ENCODE measurements around the gene BRIP1. TPM values are rescaled to one million over a fixed set of nuclear protein-coding genes. Genes with fewer than 3 reads are reported as not detected.
"Not testable (repeated sequence)": the region's sequence is repeated elsewhere in the genome, so short reads cannot be mapped to it uniquely, and the experiment has no call there.

BRIP1 gene
- total RNA-seq, 2 donors from 2014 or later = 19.0 to 21.7 TPM

GRCh38 chr17:61699694-61700093 lies 163.6 kb downstream of the BRIP1 start:
- no peak overlapping the region for H3K4me3 Mint-ChIP-seq
- no peak for ATAC-seq (replicated peaks)
- H3K27me3 Mint-ChIP-seq = no peaks in the 10 kb centered on the region
- peaks cover 20% of the 10 kb centered on the region for H3K9me3 Mint-ChIP-seq
- H3K36me3 Mint-ChIP-seq (ENCODE audit: low read depth) = no peaks in the 10 kb centered on the region
- H3K4me1 Mint-ChIP-seq = no peaks in the 10 kb centered on the region
- no peak overlapping the region for H3K27ac Mint-ChIP-seq

GRCh38 chr17:61699032-61699431 lies 164.3 kb downstream of the BRIP1 start:
- Mint-ChIP-seq H3K27me3 (no peaks in the 10 kb centered on the region), H3K27ac (no peak overlapping the region), H3K4me3 (no peak overlapping the region), H3K9me3 (peaks cover 20% of the 10 kb centered on the region), H3K4me1 (no peaks in the 10 kb centered on the region), H3K36me3 (ENCODE audit: low read depth) (no peaks in the 10 kb centered on the region)
- ATAC-seq (replicated peaks) = no peak

DNA sequence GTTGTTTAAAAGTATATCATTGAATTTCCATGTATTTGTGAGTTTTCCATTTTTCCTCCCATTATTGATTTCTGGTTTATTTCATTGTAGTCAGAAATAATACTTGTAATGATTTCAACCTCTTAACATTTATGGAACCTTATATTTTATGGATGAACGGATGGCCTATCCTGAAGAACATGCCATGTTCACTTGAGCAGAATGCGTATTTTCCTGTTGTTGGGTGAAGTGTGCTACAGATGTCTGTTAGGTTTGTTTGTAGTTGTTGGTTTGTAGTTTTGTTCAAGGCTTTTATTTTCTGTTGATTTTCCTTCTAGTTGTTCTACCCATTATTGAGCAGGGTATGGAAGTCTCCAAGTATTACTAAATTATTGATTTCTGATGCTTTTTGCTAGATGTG lies 165.1 kb downstream of the BRIP1 start:
- no peaks in the 10 kb centered on the region for H3K36me3 Mint-ChIP-seq (ENCODE audit: low read depth)

GRCh38 chr17:61695779-61696337 lies 167.5 kb downstream of the BRIP1 start:
- no peak for ATAC-seq (replicated peaks)
- no peak overlapping the region for H3K4me3 Mint-ChIP-seq
- no peaks in the 10 kb centered on the region for H3K27me3 Mint-ChIP-seq
- peaks cover 10% of the 10 kb centered on the region for H3K9me3 Mint-ChIP-seq
- no peaks in the 10 kb centered on the region for H3K36me3 Mint-ChIP-seq (ENCODE audit: low read depth)
- H3K27ac Mint-ChIP-seq = no peak overlapping the region
- H3K4me1 Mint-ChIP-seq = no peaks in the 10 kb centered on the region

More for the DNA sequence above, 165.1 kb downstream of the BRIP1 start:
- H3K27ac Mint-ChIP-seq = no peak overlapping the region
- no peaks in the 10 kb centered on the region for H3K4me1 Mint-ChIP-seq
- H3K4me3 Mint-ChIP-seq = no peak overlapping the region
- no peak for ATAC-seq (replicated peaks)
- H3K27me3 Mint-ChIP-seq = no peaks in the 10 kb centered on the region
- H3K9me3 Mint-ChIP-seq = peaks cover 20% of the 10 kb centered on the region

GRCh38 chr17:61694095-61694494 lies 169.2 kb downstream of the BRIP1 start:
- Mint-ChIP-seq H3K4me1 (no peaks in the 10 kb centered on the region), H3K27me3 (no peaks in the 10 kb centered on the region), H3K9me3 (peaks cover 3% of the 10 kb centered on the region), H3K27ac (no peak overlapping the region), H3K36me3 (ENCODE audit: low read depth) (peaks cover 3% of the 10 kb centered on the region), H3K4me3 (no peak overlapping the region)
- no peak for ATAC-seq (replicated peaks)

DNA sequence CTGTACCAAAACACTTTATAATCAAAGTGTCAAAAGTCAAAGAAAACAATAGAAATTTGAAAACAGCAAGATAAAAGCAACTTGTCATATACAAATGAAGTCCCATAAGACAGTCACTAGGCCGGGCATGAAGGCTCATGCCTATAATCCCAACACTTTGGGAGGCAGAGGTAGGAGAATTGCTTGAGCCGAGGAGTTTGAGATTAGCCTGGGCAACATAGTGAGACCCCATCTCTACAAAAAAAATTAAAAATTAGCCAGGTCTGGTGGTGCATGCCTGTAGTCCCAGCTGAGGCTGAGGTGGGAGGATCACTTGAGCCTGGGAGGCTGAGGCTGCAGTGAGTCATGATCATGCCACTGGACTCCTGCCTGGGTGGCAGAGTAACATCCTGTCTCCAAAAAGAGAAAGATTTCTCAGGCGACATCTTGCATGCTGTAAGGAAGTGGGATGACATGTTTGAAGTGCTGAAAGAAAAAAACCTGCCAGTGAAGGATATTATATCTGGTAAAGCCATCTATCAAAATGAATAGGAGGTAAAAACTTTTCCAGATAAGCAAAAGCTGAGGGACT lies 173.6 kb downstream of the BRIP1 start:
- no peak for ATAC-seq (replicated peaks)
- Mint-ChIP-seq H3K27ac (no peak overlapping the region), H3K4me1 (no peaks in the 10 kb centered on the region), H3K9me3 (no peaks in the 10 kb centered on the region), H3K27me3 (no peaks in the 10 kb centered on the region), H3K4me3 (no peak overlapping the region), H3K36me3 (ENCODE audit: low read depth) (peaks cover 16% of the 10 kb centered on the region)

DNA sequence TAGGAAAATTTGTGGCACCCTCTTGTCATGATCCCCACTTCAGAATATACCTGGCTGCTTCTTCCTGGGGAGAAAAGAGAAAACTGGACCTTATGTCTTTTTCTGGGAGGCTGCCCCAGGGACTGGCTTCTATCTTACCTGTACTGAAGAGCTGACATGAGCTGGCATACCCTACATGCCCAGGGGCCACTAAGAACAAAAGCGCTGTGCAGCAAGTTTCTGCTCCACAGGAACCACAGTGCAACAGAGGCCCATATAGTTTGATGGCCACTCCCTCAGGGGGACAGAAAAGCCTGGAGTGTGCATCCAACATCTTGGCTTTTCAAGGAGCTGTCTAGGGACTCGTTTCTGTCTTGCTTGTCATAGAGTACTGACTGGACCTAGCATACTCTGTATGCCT lies 175.6 kb downstream of the BRIP1 start:
- Mint-ChIP-seq H3K4me3 (no peak overlapping the region), H3K36me3 (ENCODE audit: low read depth) (peaks cover 16% of the 10 kb centered on the region), H3K9me3 (no peaks in the 10 kb centered on the region), H3K4me1 (no peaks in the 10 kb centered on the region), H3K27me3 (no peaks in the 10 kb centered on the region), H3K27ac (no peak overlapping the region)
- no peak for ATAC-seq (replicated peaks)

GRCh38 chr17:61686113-61686512 lies 177.2 kb downstream of the BRIP1 start:
- no peak for ATAC-seq (replicated peaks)
- Mint-ChIP-seq H3K4me3 (no peak overlapping the region), H3K9me3 (no peaks in the 10 kb centered on the region), H3K27me3 (no peaks in the 10 kb centered on the region), H3K4me1 (no peaks in the 10 kb centered on the region), H3K27ac (no peak overlapping the region), H3K36me3 (ENCODE audit: low read depth) (peaks cover 16% of the 10 kb centered on the region)

DNA sequence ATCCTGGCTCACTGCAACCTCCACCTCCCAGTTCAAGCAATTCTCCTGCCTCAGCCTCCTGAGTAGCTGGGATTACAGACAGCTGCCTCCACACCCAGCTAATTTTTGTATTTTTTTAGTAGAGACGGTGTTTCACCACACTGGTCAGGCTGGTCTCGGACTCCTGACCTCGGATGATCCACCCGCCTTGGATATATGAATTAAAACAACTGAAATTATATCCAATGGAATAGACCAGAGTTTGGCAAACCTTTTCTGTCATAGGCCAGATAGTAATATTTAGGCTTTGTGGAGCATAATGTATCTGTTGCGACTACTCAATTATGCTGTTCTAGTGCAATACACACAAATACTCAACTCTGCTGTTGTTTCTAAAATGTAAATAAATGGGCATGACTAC lies 178.5 kb downstream of the BRIP1 start:
- H3K9me3 Mint-ChIP-seq = no peaks in the 10 kb centered on the region
- no peak for ATAC-seq (replicated peaks)
- no peak overlapping the region for H3K4me3 Mint-ChIP-seq

DNA sequence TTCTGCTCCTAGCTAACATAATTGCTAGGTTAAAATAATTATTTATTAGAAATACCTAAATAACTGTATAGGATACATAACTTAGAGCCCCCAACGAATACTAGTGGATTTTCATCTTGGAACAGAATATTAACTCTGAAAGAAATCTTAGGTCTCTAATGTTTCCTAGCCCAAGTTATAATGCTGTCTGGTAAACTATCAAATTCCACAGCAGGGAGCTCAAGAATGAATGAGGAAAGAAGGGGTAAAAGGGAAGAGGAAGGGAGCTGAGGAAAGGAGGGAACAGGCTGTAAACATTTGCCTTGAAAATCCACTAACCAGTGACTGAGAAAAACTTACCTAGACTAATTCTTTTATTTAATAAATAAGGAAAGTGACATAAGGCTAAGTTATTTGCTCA lies 179.2 kb downstream of the BRIP1 start:
- H3K4me1 Mint-ChIP-seq = no peaks in the 10 kb centered on the region
- no peak for ATAC-seq (replicated peaks)
- H3K27ac Mint-ChIP-seq = no peak overlapping the region
- H3K36me3 Mint-ChIP-seq (ENCODE audit: low read depth) = peaks cover 14% of the 10 kb centered on the region
- H3K9me3 Mint-ChIP-seq = no peaks in the 10 kb centered on the region
- no peaks in the 10 kb centered on the region for H3K27me3 Mint-ChIP-seq
- H3K4me3 Mint-ChIP-seq = no peak overlapping the region

More for the DNA sequence above, 178.5 kb downstream of the BRIP1 start:
- no peak overlapping the region for H3K27ac Mint-ChIP-seq
- H3K4me1 Mint-ChIP-seq = no peaks in the 10 kb centered on the region
- H3K36me3 Mint-ChIP-seq (ENCODE audit: low read depth) = peaks cover 16% of the 10 kb centered on the region
- no peaks in the 10 kb centered on the region for H3K27me3 Mint-ChIP-seq

GRCh38 chr17:61683466-61683865 lies 179.9 kb downstream of the BRIP1 start:
- ATAC-seq (replicated peaks) = no peak
- Mint-ChIP-seq H3K27ac (no peak overlapping the region), H3K4me3 (no peak overlapping the region), H3K9me3 (no peaks in the 10 kb centered on the region), H3K27me3 (no peaks in the 10 kb centered on the region), H3K4me1 (no peaks in the 10 kb centered on the region), H3K36me3 (ENCODE audit: low read depth) (peaks cover 7% of the 10 kb centered on the region)

DNA sequence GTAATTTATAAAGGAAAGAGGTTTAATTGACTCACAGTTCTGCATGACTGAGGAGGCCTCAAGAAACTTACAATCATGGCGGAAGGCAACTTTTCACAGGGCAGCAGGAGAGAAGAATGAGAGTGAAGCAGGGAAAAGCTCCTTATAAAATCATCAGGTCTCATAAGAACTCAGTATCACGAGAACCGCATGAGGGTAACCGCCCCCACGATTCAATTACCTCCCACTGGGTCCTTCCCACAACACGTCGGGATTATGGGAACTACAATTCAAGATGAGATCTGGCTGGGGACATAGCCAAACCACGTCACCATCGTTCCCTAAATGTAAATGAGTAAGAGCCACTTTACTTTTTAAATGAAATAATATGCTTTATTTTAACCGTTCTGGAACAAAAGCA lies 182.4 kb downstream of the BRIP1 start:
- ATAC-seq (replicated peaks) = no peak
- no peaks in the 10 kb centered on the region for H3K27me3 Mint-ChIP-seq
- no peak overlapping the region for H3K27ac Mint-ChIP-seq

DNA sequence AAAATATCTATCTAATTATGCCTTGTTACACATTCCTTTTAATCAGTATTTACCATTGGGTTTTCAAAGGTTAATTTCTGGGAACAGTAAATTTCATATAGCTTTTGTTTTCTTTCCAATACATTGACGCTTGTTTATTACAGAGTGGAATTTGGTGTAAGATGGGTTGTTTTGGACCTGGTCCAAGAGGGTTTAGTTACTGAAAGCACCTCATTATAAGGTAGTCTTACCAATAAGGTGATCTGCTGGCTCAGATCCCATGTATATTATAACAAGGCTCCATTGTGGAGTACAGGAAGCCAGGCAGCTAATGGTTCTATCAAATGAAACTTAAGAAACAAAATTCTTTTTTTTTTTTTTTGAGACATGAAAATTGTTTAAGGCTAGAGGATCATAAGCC lies 185.0 kb downstream of the BRIP1 start:
- Mint-ChIP-seq H3K27me3 (peaks cover 4% of the 10 kb centered on the region), H3K4me3 (no peak overlapping the region), H3K27ac (no peak overlapping the region), H3K9me3 (peaks cover 3% of the 10 kb centered on the region), H3K4me1 (peaks cover 4% of the 10 kb centered on the region), H3K36me3 (ENCODE audit: low read depth) (no peaks in the 10 kb centered on the region)
- no peak for ATAC-seq (replicated peaks)

More for the DNA sequence above, 182.4 kb downstream of the BRIP1 start:
- Mint-ChIP-seq H3K4me1 (peaks cover under 1% of the 10 kb centered on the region), H3K4me3 (no peak overlapping the region), H3K9me3 (no peaks in the 10 kb centered on the region), H3K36me3 (ENCODE audit: low read depth) (no peaks in the 10 kb centered on the region)

- H3K9me3 Mint-ChIP-seq; H3K27me3 Mint-ChIP-seq; H3K36me3 Mint-ChIP-seq (ENCODE audit: low read depth); H3K4me1 Mint-ChIP-seq; H3K4me3 Mint-ChIP-seq; H3K27ac Mint-ChIP-seq; ATAC-seq (replicated peaks): not testable (repeated sequence)
Observed at GRCh38 chr17:61677150-61677811, 186.0 kb downstream of the BRIP1 start.

GRCh38 chr17:61676522-61676921 lies 186.8 kb downstream of the BRIP1 start:
- H3K4me1 Mint-ChIP-seq; ATAC-seq (replicated peaks); H3K36me3 Mint-ChIP-seq (ENCODE audit: low read depth); H3K27me3 Mint-ChIP-seq; H3K4me3 Mint-ChIP-seq; H3K9me3 Mint-ChIP-seq; H3K27ac Mint-ChIP-seq: not testable (repeated sequence)
